Hematopoietic multipotent progenitor cell (in vitro differentiated cells): ENCODE measurements around the gene ANGEL1. TPM values are rescaled to one million over a fixed set of nuclear protein-coding genes. Genes with fewer than 3 reads are reported as not detected.

Experiments
- total RNA-seq: library from RNA; depleted of rRNA; stranded (reverse); fragments of >200 nt; gene quantifications from one replicate; pipeline ENCODE4 v1.2.3, GENCODE V29; 2012

The ANGEL1 gene
- total RNA-seq, 1 donor, result 18.3 TPM

Other genes with a start within 250 kb of the ANGEL1 start
- gene VASH1, start 51.4 kb downstream of the ANGEL1 start, total RNA-seq, result 5.4 TPM
- not detected for gene LRRC74A, start 13.5 kb upstream of the ANGEL1 start, total RNA-seq
- gene IRF2BPL, start 215.8 kb upstream of the ANGEL1 start, total RNA-seq, result 31.5 TPM